K562 (cell line): ENCODE data around the gene SNU13. TPM values are rescaled to one million over a fixed set of nuclear protein-coding genes. Genes with fewer than 3 reads are reported as not detected.
A peak's percentile ranks its signal among the peaks of the same experiment; 100 is the strongest.
"Not testable (repeated sequence)": the region's sequence is repeated elsewhere in the genome, so short reads cannot be mapped to it uniquely, and the experiment has no call there.

Experiments used
- ATAC-seq: fragments of 200-7000 bp; cut with Tn5 transposase; 3 replicates; pipeline ENCODE4 v1.9.1; 2020; ENCODE audit warnings: moderate library complexity
- BruUV-seq: library from RNA; stranded (reverse); fragments of 400-500 nt; replicated peaks from 2 replicates; lab custom pipeline; 2021; lab: Mats Ljungman, UMichigan
- CTCF ChIA-PET: fragments of 300-600 bp; formaldehyde crosslinking; extraction: SDS; loops from one replicate; lab custom pipeline; 2021; ENCODE audit warnings: low intra/inter-chr PET ratio; lab: Yijun Ruan, JAX
- POLR2A ChIA-PET: fragments of 300-600, 350-650 bp; sonication (Branson Sonifier 250); formaldehyde crosslinking; extraction: SDS; loops from one replicate; lab custom pipeline; 2021; ENCODE audit warnings: antibody characterized with exemption, inconsistent platforms; lab: Yijun Ruan, JAX
- DNase-seq, 4 experiments: peaks; one replicate each; pipeline versions ENCODE4 v3.0.0 to v3.0.0-alpha.2; 2011 to 2018; ENCODE audit warnings: low spot score in 3 of 4, mixed read lengths in 3 of 4; ENCODE audit errors: extremely low read depth in 1 of 4
- FAIRE-seq: peaks from 2 replicates; lab custom pipeline; 2011; peaks lifted over from hg19 to GRCh38; lab: Jason Lieb, UNC
- H2AFZ ChIP-seq: 2 replicates; pipeline ENCODE4 v1.6.0; 2011; ENCODE audit warnings: low read depth, low read length, control low read depth, inconsistent platforms
- H3K27ac ChIP-seq: fragments of 200-600 bp; 3 replicates; pipeline ENCODE4 v1.8.0; 2011; ENCODE audit warnings: low read depth, mild to moderate bottlenecking, control low read depth, inconsistent platforms, low read length, moderate library complexity, mixed read lengths; ENCODE audit errors: extremely low read depth
- H3K27me3 ChIP-seq, 2 experiments: fragments of 300-600 bp in 1 of 2; 2 replicates in 1 of 2; 3 replicates in 1 of 2; pipeline versions ENCODE4 v1.6.0 to v1.8.0; 2011; ENCODE audit warnings: inconsistent platforms in 2 of 2, low read length in 2 of 2, mild to moderate bottlenecking in 1 of 2, mixed read lengths in 1 of 2, moderate library complexity in 1 of 2; ENCODE audit not compliant: control insufficient read depth in 2 of 2, insufficient read depth in 2 of 2
- H3K36me3 ChIP-seq: fragments of 300-600 bp; 3 replicates; pipeline ENCODE4 v1.8.0; 2011; ENCODE audit warnings: mild to moderate bottlenecking, low read length, inconsistent platforms; ENCODE audit not compliant: control insufficient read depth, insufficient read depth
- H3K4me1 ChIP-seq, 2 experiments: fragments of 200-600 bp in 1 of 2; replicated peaks in 1 of 2; 2 replicates in 1 of 2; 3 replicates in 1 of 2; pipeline versions ENCODE4 v1.5.1 to v1.8.0; 2011; ENCODE audit warnings: inconsistent platforms in 2 of 2, low read length in 2 of 2, mild to moderate bottlenecking in 1 of 2, mixed read lengths in 1 of 2, moderate library complexity in 1 of 2; ENCODE audit not compliant: control insufficient read depth in 2 of 2, insufficient read depth in 2 of 2
- H3K4me2 ChIP-seq: 2 replicates; pipeline ENCODE4 v1.6.1; 2011; ENCODE audit warnings: low read length, control low read depth, inconsistent platforms, mixed read lengths; ENCODE audit not compliant: insufficient read depth
- H3K4me3 ChIP-seq: fragments of 200-600 bp; sonication (generic), shearing (Covaris generic); 2 replicates; pipeline ENCODE4 v1.5.1; 2016; ENCODE audit warnings: control low read depth, inconsistent platforms
- H3K79me2 ChIP-seq: fragments of 200-600 bp; 3 replicates; pipeline ENCODE4 v1.8.0; 2011; ENCODE audit warnings: low read length, inconsistent platforms; ENCODE audit not compliant: control insufficient read depth, insufficient read depth
- H3K9ac ChIP-seq, 2 experiments: 2 replicates each; pipeline versions ENCODE4 v1.6.0 to v1.6.1; 2011; ENCODE audit warnings: low read depth in 2 of 2, low read length in 2 of 2, control low read depth in 1 of 2, inconsistent platforms in 1 of 2, mild to moderate bottlenecking in 1 of 2, mixed read lengths in 1 of 2; ENCODE audit not compliant: insufficient read depth in 1 of 2
- H3K9me1 ChIP-seq: one replicate; pipeline ENCODE4 v1.6.0; 2011; ENCODE audit warnings: inconsistent platforms, mild to moderate bottlenecking, low read length, moderate library complexity; ENCODE audit not compliant: control insufficient read depth, insufficient read depth
- H3K9me3 ChIP-seq: replicated peaks from 2 replicates; pipeline ENCODE4 v1.5.1; 2011; ENCODE audit warnings: low read depth, low read length, inconsistent platforms; ENCODE audit not compliant: control insufficient read depth, insufficient read depth
- H4K20me1 ChIP-seq: replicated peaks from 2 replicates; pipeline ENCODE4 v1.6.1; 2011; ENCODE audit warnings: low read length, inconsistent platforms, mixed read lengths; ENCODE audit not compliant: control insufficient read depth, insufficient read depth
- BCL6 ChIP-seq: fragments of 250-450 bp; sonication (Bioruptor Pico); IDR thresholded peaks from 2 replicates; pipeline ENCODE4 v1.4.0; 2020
- E2F8 ChIP-seq: fragments of 450-650 bp; IDR thresholded peaks from 2 replicates; pipeline ENCODE4 v1.7.1; 2018; ENCODE audit warnings: mild to moderate bottlenecking, low read depth; ENCODE audit not compliant: partially characterized antibody
- POLR2AphosphoS2 ChIP-seq: IDR thresholded peaks from 2 replicates; pipeline ENCODE4 v1.6.1; 2012; ENCODE audit warnings: low read length, improper control_type of control experiment
- RFX1 ChIP-seq: fragments of 450-650 bp; IDR thresholded peaks from 2 replicates; pipeline ENCODE4 v1.6.1; 2016; ENCODE audit warnings: mild to moderate bottlenecking, moderate library complexity
- ZNF707 ChIP-seq: fragments of 250-450 bp; sonication (Bioruptor Pico); conservative IDR thresholded peaks from 2 replicates; pipeline ENCODE4 v1.8.0; 2022; ENCODE audit warnings: inconsistent platforms, mild to moderate bottlenecking, moderate library complexity
- WGBS: fragments of 100-300 bp; shearing (Covaris generic); methylation state at CpG from one replicate; pipeline ENCODE4 v1.1.6; 2016; ENCODE audit warnings: low coverage, mixed read lengths; ENCODE audit not compliant: insufficient coverage; ENCODE audit errors: missing lambda C conversion rate; 5-methylcytosine and 5-hydroxymethylcytosine counted together
- in situ Hi-C: fragments of 300-500 bp; cut with MboI; formaldehyde crosslinking; loops from 4 replicates; pipeline ENCODE4 v1.15.0; 2018; ENCODE audit warnings: inconsistent platforms, mixed read lengths
- intact Hi-C: fragments of 100-400 bp; cut with micrococcal nuclease; formaldehyde crosslinking; loops from 2 replicates; pipeline ENCODE4 v1.14.2; 2022
- polyA plus RNA-seq, 8 experiments: library from polyadenylated mRNA; depleted of rRNA in 4 of 8; stranded (reverse) in 5 of 8; unstranded in 3 of 8; fragments of >200 nt; fragmentation: Nextera tagmentation in 2 of 8; fragmentation: Illumina TruSeq in 1 of 8; extraction: Ambion mirVana in 2 of 8; extraction: Trizol in 1 of 8; gene quantifications; 2 replicates each; pipeline versions ENCODE4 v1.2.1 to v1.2.3, GENCODE V29; 2011 to 2014; ENCODE audit warnings: inconsistent platforms in 1 of 8, missing spikeins in 1 of 8
- total RNA-seq, 7 experiments: library from RNA; depleted of rRNA in 6 of 7; stranded (reverse); fragments of >200 nt in 6 of 7; fragmentation: Illumina TruSeq in 2 of 7; extraction: Trizol in 2 of 7; gene quantifications; 2 replicates each; pipeline versions ENCODE4 v1.2.1 to v1.2.3, GENCODE V29; 2011 to 2021; ENCODE audit warnings: low replicate concordance in 1 of 7

The SNU13 gene
- total and polyA plus RNA-seq, 9 of the 15 experiments (the other 6 are each of a cell fraction or from before 2014, with no cell fraction given), result 185 to 981 (median 283) TPM

GRCh38 chr22:41663594-41663993 is 25.1 kb downstream of the SNU13 start:
- H4K20me1 ChIP-seq, ATAC-seq, H3K9ac ChIP-seq, in situ Hi-C loops, FAIRE-seq, H3K27me3 ChIP-seq, DNase-seq, intact Hi-C loops, H3K4me3 ChIP-seq, CTCF ChIA-PET, H3K9me3 ChIP-seq, H3K27ac ChIP-seq, H3K79me2 ChIP-seq, BruUV-seq, H3K4me2 ChIP-seq, H3K9me1 ChIP-seq, H2AFZ ChIP-seq: not testable (repeated sequence)
- H3K4me1 ChIP-seq, result peaks cover 6 to 14% of the 10 kb centered on the region in 2 experiments; a peak in 3 of 5 replicates
- WGBS, result 95% methylated on average over 7 of the region's 9 CpGs
- peak; percentile 80 for TF ChIP-seq RFX1
- POLR2A ChIA-PET, result interaction anchor here (0.6 to 1.6 kb wide), 3 partner anchors 9 to 115 kb away, joined by 3 to 4 read pairs (median 3); no protein-coding TSS in a partner anchor
- H3K36me3 ChIP-seq, result peaks cover 63% of the 10 kb centered on the region

DNA sequence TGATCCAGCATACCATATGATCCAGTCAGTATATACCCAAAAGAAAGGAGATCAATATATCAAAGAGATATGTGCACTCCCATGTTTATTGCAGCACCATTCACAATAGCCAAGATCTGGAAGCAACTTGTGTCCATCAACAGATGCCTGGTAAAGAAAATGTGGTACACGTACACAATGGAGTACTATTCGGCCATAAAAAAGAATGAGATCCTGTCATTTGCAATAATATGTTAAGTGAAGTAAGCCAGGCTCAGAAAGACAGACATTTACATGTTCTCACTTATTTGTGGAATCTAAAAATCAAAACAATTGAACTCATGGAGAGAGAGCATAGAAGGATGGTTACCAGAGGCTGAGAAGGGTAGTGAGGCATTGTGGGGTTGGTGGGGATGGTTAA is 27.0 kb downstream of the SNU13 start:
- BruUV-seq, result TSS peak; percentile 21
- TF ChIP-seq POLR2AphosphoS2, result no peak
- TF ChIP-seq E2F8, result no peak
- no peak for TF ChIP-seq ZNF707 (CRISPR knock-in tag)
- TF ChIP-seq BCL6 (CRISPR knock-in tag), result no peak
- H3K9me3 ChIP-seq, result no peaks in the 10 kb centered on the region
- in situ Hi-C loops (no loop called here), intact Hi-C loops (no loop called here)
- no peak overlapping the region for H2AFZ ChIP-seq
- ChIA-PET CTCF (no interaction called here), POLR2A (interaction anchor here (1.1 kb wide), 1 partner anchor 11 kb away, joined by 6 read pairs; no protein-coding TSS in a partner anchor)
- H4K20me1 ChIP-seq, result no peaks in the 10 kb centered on the region
- H3K36me3 ChIP-seq, result peaks cover 80% of the 10 kb centered on the region
- FAIRE-seq (no peak), ATAC-seq (no peak), DNase-seq (no peak)
- H3K79me2 ChIP-seq, result no peaks in the 10 kb centered on the region
- H3K4me1 ChIP-seq, result peaks cover 0 to 2% of the 10 kb centered on the region in 2 experiments; a peak in 1 of 5 replicates
- H3K27ac ChIP-seq, result no peak overlapping the region
- no peaks in the 10 kb centered on the region for H3K9me1 ChIP-seq
- H3K27me3 ChIP-seq, result no peaks in the 10 kb centered on the region
- no peak overlapping the region for H3K4me2 ChIP-seq
- WGBS, result 91% methylated on average over 2 of the region's 2 CpGs
- H3K4me3 ChIP-seq, result no peak overlapping the region
- no peak overlapping the region for H3K9ac ChIP-seq
